Endodermal cell (in vitro differentiated cells): ENCODE results near the gene MAN1A2. TPM values are rescaled to one million over a fixed set of nuclear protein-coding genes. Genes with fewer than 3 reads are reported as not detected.
"Not testable (repeated sequence)": the region's sequence is repeated elsewhere in the genome, so short reads cannot be mapped to it uniquely, and the experiment has no call there.

Source experiments
- DNase-seq: peaks from one replicate; pipeline ENCODE4 v3.0.0-alpha.2; 2017
- H3K27ac ChIP-seq: 2 replicates; pipeline ENCODE4 v1.5.1; 2013; ENCODE audit warnings: mild to moderate bottlenecking, low read depth, low read length, moderate library complexity
- H3K27me3 ChIP-seq: 2 replicates; pipeline ENCODE4 v1.6.1; 2013; ENCODE audit warnings: mild to moderate bottlenecking, low read length, moderate library complexity; ENCODE audit not compliant: insufficient read depth, control insufficient read depth, poor library complexity, severe bottlenecking
- H3K36me3 ChIP-seq: 2 replicates; pipeline ENCODE4 v1.7.0; 2013; ENCODE audit warnings: mild to moderate bottlenecking, low read length, moderate library complexity; ENCODE audit not compliant: control insufficient read depth, insufficient read depth
- H3K4me1 ChIP-seq: one replicate; pipeline ENCODE4 v1.7.0; 2013; ENCODE audit warnings: low read length; ENCODE audit not compliant: control insufficient read depth, insufficient read depth
- H3K4me3 ChIP-seq: 2 replicates; pipeline ENCODE4 v1.5.1; 2013; ENCODE audit warnings: mild to moderate bottlenecking, low read length, moderate library complexity
- H3K9ac ChIP-seq: 2 replicates; pipeline ENCODE4 v1.6.1; 2013; ENCODE audit warnings: mild to moderate bottlenecking, low read length, moderate library complexity; ENCODE audit not compliant: poor library complexity, severe bottlenecking; ENCODE audit errors: extremely low read depth
- H3K9me3 ChIP-seq: 2 replicates; pipeline ENCODE4 v1.6.1; 2013; ENCODE audit warnings: mild to moderate bottlenecking, low read length, moderate library complexity; ENCODE audit not compliant: control insufficient read depth
- H3K27ac Mint-ChIP-seq: 2 replicates; pipeline ENCODE4 v1.8.0; 2020; ENCODE audit warnings: mixed read lengths
- H3K27me3 Mint-ChIP-seq: 2 replicates; pipeline ENCODE4 v1.8.0; 2021; ENCODE audit warnings: mild to moderate bottlenecking, mixed read lengths; ENCODE audit not compliant: insufficient read depth
- H3K36me3 Mint-ChIP-seq: 2 replicates; pipeline ENCODE4 v1.8.0; 2020; ENCODE audit warnings: low read depth, mixed read lengths
- H3K4me1 Mint-ChIP-seq: 2 replicates; pipeline ENCODE4 v1.8.0; 2020; ENCODE audit warnings: mixed read lengths
- H3K4me3 Mint-ChIP-seq: 2 replicates; pipeline ENCODE4 v1.8.0; 2020; ENCODE audit warnings: mild to moderate bottlenecking, moderate library complexity, mixed read lengths
- H3K9me3 Mint-ChIP-seq: 2 replicates; pipeline ENCODE4 v1.8.0; 2020; ENCODE audit warnings: mild to moderate bottlenecking, mixed read lengths
- WGBS, 2 experiments: methylation state at CpG; one replicate each; pipeline versions ENCODE4 v1.1.5 to v1.1.7; 2013; ENCODE audit warnings: missing lambda C conversion rate in 2 of 2, mixed read lengths in 1 of 2; ENCODE audit not compliant: insufficient coverage in 1 of 2, insufficient read length in 1 of 2; 5-methylcytosine and 5-hydroxymethylcytosine counted together
- total RNA-seq, 2 donors: library from RNA; stranded (reverse); fragmentation: NEBNext Ultra II Directional in 1 of 2; extraction: Animal tissue kit (Norgen Biotek cat#: 25700) in 1 of 2; gene quantifications; 2 replicates in 1 of 2; 3 replicates in 1 of 2; pipeline ENCODE4 v1.2.1, GENCODE V29; 2021
- TF ChIP-seq, protein P1 (sequence below): fragments of 200-600 bp; sonication (generic); conservative IDR thresholded peaks from 2 replicates; pipeline ENCODE4 v1.5.0; 2021; ENCODE audit warnings: antibody characterized with exemption, mild to moderate bottlenecking

The MAN1A2 gene
- total RNA-seq, 2 donors from 2014 or later: 33.3 to 40.9 TPM

- TF ChIP-seq, protein P1, sequence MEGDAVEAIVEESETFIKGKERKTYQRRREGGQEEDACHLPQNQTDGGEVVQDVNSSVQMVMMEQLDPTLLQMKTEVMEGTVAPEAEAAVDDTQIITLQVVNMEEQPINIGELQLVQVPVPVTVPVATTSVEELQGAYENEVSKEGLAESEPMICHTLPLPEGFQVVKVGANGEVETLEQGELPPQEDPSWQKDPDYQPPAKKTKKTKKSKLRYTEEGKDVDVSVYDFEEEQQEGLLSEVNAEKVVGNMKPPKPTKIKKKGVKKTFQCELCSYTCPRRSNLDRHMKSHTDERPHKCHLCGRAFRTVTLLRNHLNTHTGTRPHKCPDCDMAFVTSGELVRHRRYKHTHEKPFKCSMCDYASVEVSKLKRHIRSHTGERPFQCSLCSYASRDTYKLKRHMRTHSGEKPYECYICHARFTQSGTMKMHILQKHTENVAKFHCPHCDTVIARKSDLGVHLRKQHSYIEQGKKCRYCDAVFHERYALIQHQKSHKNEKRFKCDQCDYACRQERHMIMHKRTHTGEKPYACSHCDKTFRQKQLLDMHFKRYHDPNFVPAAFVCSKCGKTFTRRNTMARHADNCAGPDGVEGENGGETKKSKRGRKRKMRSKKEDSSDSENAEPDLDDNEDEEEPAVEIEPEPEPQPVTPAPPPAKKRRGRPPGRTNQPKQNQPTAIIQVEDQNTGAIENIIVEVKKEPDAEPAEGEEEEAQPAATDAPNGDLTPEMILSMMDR: no peak
Measured at GRCh38 chr1:117342397-117342796, 24.9 kb upstream of the MAN1A2 start.

GRCh38 chr1:117346206-117346928, 20.9 kb upstream of the MAN1A2 start:
- TF ChIP-seq, protein P1: no peak
- H3K9me3 ChIP-seq: no peaks in the 10 kb centered on the region
- H3K36me3 Mint-ChIP-seq: no peaks in the 10 kb centered on the region
- H3K4me1 Mint-ChIP-seq: peaks cover 48% of the 10 kb centered on the region
- H3K27me3 Mint-ChIP-seq: no peaks in the 10 kb centered on the region
- WGBS, 2 experiments: 63 to 91% methylated on average over 1 to 4 of the region's 4 CpGs
- no peak overlapping the region for H3K9ac ChIP-seq
- H3K27ac Mint-ChIP-seq: peak overlapping the region; percentile 63
- no peaks in the 10 kb centered on the region for H3K9me3 Mint-ChIP-seq
- H3K4me1 ChIP-seq: peaks cover 12% of the 10 kb centered on the region
- H3K4me3 ChIP-seq: no peak overlapping the region
- H3K4me3 Mint-ChIP-seq: no peak overlapping the region
- no peaks in the 10 kb centered on the region for H3K27me3 ChIP-seq
- H3K36me3 ChIP-seq: no peaks in the 10 kb centered on the region
- H3K27ac ChIP-seq: no peak overlapping the region
- peak; percentile 76 for DNase-seq

More at GRCh38 chr1:117342397-117342796, 24.9 kb upstream of the MAN1A2 start:
- Mint-ChIP-seq H3K27me3 (no peaks in the 10 kb centered on the region), H3K36me3 (peaks cover 2% of the 10 kb centered on the region), H3K4me3 (no peak overlapping the region), H3K9me3 (peaks cover 7% of the 10 kb centered on the region), H3K27ac (no peak overlapping the region), H3K4me1 (peaks cover 43% of the 10 kb centered on the region)
- H3K27me3 ChIP-seq: no peaks in the 10 kb centered on the region
- no peak overlapping the region for H3K27ac ChIP-seq
- no peaks in the 10 kb centered on the region for H3K36me3 ChIP-seq
- no peak overlapping the region for H3K4me3 ChIP-seq
- H3K9ac ChIP-seq: no peak overlapping the region
- H3K4me1 ChIP-seq: peaks cover 9% of the 10 kb centered on the region
- WGBS, 2 experiments: 92 to 100% methylated on average over 1 of the region's 2 CpGs
- no peaks in the 10 kb centered on the region for H3K9me3 ChIP-seq
- DNase-seq: no peak

GRCh38 chr1:117347907-117348306, 19.3 kb upstream of the MAN1A2 start:
- no peaks in the 10 kb centered on the region for H3K9me3 ChIP-seq
- H3K36me3 ChIP-seq: no peaks in the 10 kb centered on the region
- H3K9ac ChIP-seq: no peak overlapping the region
- peaks cover 5% of the 10 kb centered on the region for H3K9me3 Mint-ChIP-seq
- H3K4me3 ChIP-seq: no peak overlapping the region
- no peak for DNase-seq
- H3K4me1 Mint-ChIP-seq: peaks cover 47% of the 10 kb centered on the region
- peaks cover 12% of the 10 kb centered on the region for H3K4me1 ChIP-seq
- H3K27me3 Mint-ChIP-seq: no peaks in the 10 kb centered on the region
- H3K36me3 Mint-ChIP-seq: no peaks in the 10 kb centered on the region
- H3K4me3 Mint-ChIP-seq: no peak overlapping the region
- 89 to 95% methylated on average over 3 to 4 of the region's 4 CpGs for WGBS, 2 experiments
- TF ChIP-seq, protein P1: no peak
- H3K27ac Mint-ChIP-seq: no peak overlapping the region
- no peaks in the 10 kb centered on the region for H3K27me3 ChIP-seq
- no peak overlapping the region for H3K27ac ChIP-seq

DNA sequence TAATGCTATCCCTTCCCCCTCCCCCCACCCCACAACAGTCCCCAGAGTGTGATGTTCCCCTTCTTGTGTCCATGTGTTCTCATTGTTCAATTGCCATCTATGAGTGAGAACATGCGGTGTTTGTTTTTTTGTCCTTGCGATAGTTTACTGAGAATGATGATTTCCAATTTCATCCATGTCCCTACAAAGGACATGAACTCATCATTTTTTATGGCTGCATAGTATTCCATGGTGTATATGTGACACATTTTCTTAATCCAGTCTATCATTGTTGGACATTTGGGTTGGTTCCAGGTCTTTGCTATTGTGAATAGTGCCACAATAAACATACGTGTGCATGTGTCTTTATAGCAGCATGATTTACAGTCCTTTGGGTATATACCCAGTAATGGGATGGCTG, 14.6 kb upstream of the MAN1A2 start:
- not testable (repeated sequence) for DNase-seq, H3K9ac ChIP-seq, H3K27ac ChIP-seq, H3K4me1 ChIP-seq, H3K27me3 ChIP-seq, H3K27me3 Mint-ChIP-seq, H3K9me3 ChIP-seq, H3K36me3 ChIP-seq, H3K36me3 Mint-ChIP-seq, H3K27ac Mint-ChIP-seq, H3K4me3 Mint-ChIP-seq, H3K4me3 ChIP-seq
- Mint-ChIP-seq H3K9me3 (peaks cover 14% of the 10 kb centered on the region), H3K4me1 (peaks cover 18% of the 10 kb centered on the region)
- WGBS, 2 experiments: 83% methylated on average over 1 of the region's 3 CpGs; no CpG with 5 or more reads in 1 of the 2 experiments

DNA sequence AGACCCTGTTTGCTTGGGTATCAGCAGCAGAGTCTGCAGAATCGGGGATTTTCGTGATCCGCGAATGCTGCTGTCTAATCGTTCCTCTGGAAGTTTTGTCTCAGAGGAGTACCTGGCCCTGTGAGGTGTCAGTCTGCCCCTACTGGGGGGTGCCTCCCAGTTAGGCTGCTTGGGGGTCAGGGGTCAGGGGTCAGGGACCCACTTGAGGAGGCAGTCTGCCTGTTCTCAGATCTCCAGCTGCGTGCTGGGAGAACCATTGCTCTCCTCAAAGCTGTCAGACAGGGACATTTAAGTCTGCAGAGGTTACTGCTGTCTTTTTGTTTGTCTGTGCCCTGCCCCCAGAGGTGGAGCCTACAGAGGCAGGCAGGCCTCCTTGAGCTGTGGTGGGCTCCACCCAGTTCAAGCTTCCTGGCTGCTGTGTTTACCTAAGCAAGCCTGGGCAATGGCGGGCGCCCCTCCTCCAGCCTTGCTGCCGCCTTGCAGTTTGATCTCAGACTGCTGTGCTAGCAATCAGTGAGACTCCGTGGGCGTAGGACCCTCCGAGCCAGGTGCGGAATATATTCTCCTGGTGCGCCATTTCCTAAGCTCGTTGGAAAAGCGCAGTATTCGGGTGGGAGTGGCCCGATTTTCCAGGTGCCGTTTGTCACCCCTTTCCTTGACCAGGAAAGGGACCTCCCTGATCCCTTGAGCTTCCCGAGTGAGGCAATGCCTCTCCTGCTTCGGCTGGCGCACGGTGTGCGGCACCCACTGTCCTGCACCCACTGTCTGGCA, 9.2 kb upstream of the MAN1A2 start:
- peaks cover 17% of the 10 kb centered on the region for H3K9me3 Mint-ChIP-seq
- H3K27me3 ChIP-seq, H3K27me3 Mint-ChIP-seq, H3K9me3 ChIP-seq, DNase-seq, H3K36me3 ChIP-seq, H3K4me1 ChIP-seq, H3K9ac ChIP-seq, H3K27ac ChIP-seq, H3K4me3 Mint-ChIP-seq, H3K4me3 ChIP-seq, H3K4me1 Mint-ChIP-seq, H3K36me3 Mint-ChIP-seq: not testable (repeated sequence)
- peak overlapping the region; percentile 76 for H3K27ac Mint-ChIP-seq
- WGBS, 2 experiments: 91% methylated on average over 20 to 24 of the region's 24 CpGs
